Liver (tissue), 3 donors: ENCODE results near the gene ACVR2B.

ENCODE experiments used
- CTCF ChIP-seq: fragments of 150-350 bp; IDR thresholded peaks from 2 replicates; pipeline ENCODE4 v1.5.1; 2017; ENCODE audit warnings: improper control_type of control experiment, low read depth, low read length; ENCODE audit not compliant: missing input control
- EGR1 ChIP-seq, 2 donors: IDR thresholded peaks; 2 replicates each; pipeline ENCODE4 v1.6.1; 2016 to 2018; ENCODE audit warnings: antibody characterized with exemption in 2 of 2, low read depth in 2 of 2
- JUND ChIP-seq, 2 donors: IDR thresholded peaks; 2 replicates each; pipeline ENCODE4 v1.6.1; 2016; ENCODE audit warnings: antibody characterized with exemption in 2 of 2
- RXRA ChIP-seq, 2 donors: IDR thresholded peaks; 2 replicates each; pipeline ENCODE4 v1.6.1; 2017 to 2018; ENCODE audit warnings: antibody characterized with exemption in 2 of 2, mild to moderate bottlenecking in 1 of 2
- ZBTB33 ChIP-seq: IDR thresholded peaks from 2 replicates; pipeline ENCODE4 v1.6.1; 2016; ENCODE audit warnings: antibody characterized with exemption
- TF ChIP-seq, protein P1 (sequence below): IDR thresholded peaks from 2 replicates; pipeline ENCODE4 v1.6.1; 2016; ENCODE audit warnings: antibody characterized with exemption, mild to moderate bottlenecking
- donor health status: healthy.
- donor health status: healthy.

DNA sequence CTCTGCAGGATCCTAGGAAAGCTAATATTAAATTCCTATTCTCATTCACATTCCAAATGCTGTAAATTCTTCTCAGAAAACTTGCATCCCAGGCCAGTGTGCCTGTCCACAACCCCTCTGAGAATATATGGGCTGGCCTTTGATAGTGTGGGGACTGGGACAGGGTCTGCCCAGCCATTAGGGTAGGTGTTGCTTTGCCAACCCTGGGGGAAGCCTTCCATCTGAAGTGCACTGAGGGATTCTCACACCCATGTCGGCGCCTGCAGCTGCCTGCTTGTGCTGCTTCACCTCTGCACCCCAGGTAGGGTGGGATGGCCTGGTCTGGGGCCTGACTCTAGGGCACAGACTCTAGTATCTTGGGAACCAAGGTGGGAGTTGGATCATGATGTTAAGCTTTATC lies 27.2 kb downstream of the ACVR2B start:
- TF ChIP-seq CTCF: no peak
- TF ChIP-seq, protein P1, sequence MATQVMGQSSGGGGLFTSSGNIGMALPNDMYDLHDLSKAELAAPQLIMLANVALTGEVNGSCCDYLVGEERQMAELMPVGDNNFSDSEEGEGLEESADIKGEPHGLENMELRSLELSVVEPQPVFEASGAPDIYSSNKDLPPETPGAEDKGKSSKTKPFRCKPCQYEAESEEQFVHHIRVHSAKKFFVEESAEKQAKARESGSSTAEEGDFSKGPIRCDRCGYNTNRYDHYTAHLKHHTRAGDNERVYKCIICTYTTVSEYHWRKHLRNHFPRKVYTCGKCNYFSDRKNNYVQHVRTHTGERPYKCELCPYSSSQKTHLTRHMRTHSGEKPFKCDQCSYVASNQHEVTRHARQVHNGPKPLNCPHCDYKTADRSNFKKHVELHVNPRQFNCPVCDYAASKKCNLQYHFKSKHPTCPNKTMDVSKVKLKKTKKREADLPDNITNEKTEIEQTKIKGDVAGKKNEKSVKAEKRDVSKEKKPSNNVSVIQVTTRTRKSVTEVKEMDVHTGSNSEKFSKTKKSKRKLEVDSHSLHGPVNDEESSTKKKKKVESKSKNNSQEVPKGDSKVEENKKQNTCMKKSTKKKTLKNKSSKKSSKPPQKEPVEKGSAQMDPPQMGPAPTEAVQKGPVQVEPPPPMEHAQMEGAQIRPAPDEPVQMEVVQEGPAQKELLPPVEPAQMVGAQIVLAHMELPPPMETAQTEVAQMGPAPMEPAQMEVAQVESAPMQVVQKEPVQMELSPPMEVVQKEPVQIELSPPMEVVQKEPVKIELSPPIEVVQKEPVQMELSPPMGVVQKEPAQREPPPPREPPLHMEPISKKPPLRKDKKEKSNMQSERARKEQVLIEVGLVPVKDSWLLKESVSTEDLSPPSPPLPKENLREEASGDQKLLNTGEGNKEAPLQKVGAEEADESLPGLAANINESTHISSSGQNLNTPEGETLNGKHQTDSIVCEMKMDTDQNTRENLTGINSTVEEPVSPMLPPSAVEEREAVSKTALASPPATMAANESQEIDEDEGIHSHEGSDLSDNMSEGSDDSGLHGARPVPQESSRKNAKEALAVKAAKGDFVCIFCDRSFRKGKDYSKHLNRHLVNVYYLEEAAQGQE: no peak
- TF ChIP-seq JUND (IDR thresholded peaks at IDR 0.05): no peak
- TF ChIP-seq EGR1 (IDR thresholded peaks at IDR 0.05; ENCODE audit: low read depth in 2 of 2): no peak
- no peak for TF ChIP-seq RXRA (IDR thresholded peaks at IDR 0.05)
- no peak for TF ChIP-seq ZBTB33
